HG03565 (cell line): ENCODE data around the gene FOXD4L4.
"Not testable (repeated sequence)": the region's sequence is repeated elsewhere in the genome, so short reads cannot be mapped to it uniquely, and the experiment has no call there.

Experiments used
- ATAC-seq: cut with Tn5 transposase; IDR thresholded peaks from one replicate; pipeline ENCODE4 v1.9.1; 2021; ENCODE audit warnings: mild to moderate bottlenecking, moderate library complexity; ENCODE audit not compliant: unreplicated experiment

Gene FOXD4L4

DNA sequence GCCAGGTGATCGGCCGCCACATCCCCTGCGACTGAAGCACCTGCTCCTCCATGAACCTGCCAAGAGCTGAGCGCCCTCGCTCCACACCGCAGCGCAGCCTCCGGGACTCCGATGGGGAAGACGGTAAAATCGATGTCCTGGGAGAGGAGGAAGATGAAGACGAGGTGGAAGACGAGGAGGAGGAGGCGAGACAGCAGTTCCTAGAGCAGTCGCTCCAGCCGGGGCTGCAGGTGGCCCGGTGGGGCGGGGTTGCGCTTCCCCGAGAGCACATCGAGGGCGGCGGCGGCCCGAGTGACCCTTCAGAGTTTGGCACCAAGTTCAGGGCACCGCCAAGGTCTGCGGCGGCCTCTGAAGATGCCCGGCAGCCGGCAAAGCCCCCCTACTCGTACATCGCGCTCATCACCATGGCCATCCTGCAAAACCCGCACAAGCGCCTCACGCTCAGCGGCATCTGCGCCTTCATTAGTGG, at the start of gene FOXD4L4:
TSS of gene FOXD4L4 (plus strand) at position 51 of the 469 bp plus-strand sequence. CDS start at position 51, 0 bp downstream.
- not testable (repeated sequence) for ATAC-seq

- ATAC-seq = not testable (repeated sequence)
Observed at GRCh38 chr9:65703550-65703949, 33.4 kb upstream of the FOXD4L4 start.

DNA sequence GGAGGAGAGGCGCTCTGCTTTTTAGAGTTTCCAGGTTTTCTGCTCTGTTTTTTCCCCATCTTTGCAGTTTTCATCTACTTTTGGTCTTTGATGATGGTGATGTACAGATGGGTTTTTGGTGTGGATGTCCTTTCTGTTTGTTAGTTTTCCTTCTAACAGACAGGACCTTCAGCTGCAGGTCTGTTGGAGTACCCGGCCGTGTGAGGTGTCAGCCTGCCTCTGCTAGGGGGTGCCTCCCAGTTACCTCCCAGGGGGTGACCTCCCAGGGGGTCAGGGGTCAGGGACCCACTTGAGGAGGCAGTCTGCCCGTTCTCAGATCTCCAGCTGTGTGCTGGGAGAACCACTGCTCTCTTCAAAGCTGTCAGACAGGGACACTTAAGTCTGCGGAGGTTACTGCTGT, 22.5 kb upstream of the FOXD4L4 start:
- not testable (repeated sequence) for ATAC-seq

DNA sequence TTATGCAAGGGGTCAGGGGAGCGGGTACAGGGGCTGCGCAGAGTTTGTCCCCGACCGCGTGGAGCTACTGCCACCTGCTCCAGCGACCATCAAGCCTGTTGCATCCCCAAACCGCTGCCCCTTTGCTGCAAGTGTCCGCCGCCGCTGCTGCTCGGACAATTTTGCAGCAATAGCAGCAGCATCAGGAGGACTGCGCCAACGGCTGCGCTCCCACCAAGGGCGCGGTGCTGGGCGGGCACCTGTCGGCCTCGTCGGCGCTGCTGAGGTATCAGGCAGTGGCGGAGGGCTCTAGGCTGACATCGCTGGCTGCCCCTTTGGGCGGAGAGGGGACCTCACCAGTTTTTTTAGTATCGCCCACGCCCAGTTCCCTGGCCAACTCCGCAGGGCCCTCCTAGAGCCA, 1.2 kb downstream of the FOXD4L4 start:
- not testable (repeated sequence) for ATAC-seq
